DMS79 (cell line): Measurements from ENCODE around the gene CHD5.

ENCODE experiments used
- DNase-seq: peaks from one replicate; lab custom pipeline; 2025; lab: John Stamatoyannopoulos, UW

Gene CHD5

DNA sequence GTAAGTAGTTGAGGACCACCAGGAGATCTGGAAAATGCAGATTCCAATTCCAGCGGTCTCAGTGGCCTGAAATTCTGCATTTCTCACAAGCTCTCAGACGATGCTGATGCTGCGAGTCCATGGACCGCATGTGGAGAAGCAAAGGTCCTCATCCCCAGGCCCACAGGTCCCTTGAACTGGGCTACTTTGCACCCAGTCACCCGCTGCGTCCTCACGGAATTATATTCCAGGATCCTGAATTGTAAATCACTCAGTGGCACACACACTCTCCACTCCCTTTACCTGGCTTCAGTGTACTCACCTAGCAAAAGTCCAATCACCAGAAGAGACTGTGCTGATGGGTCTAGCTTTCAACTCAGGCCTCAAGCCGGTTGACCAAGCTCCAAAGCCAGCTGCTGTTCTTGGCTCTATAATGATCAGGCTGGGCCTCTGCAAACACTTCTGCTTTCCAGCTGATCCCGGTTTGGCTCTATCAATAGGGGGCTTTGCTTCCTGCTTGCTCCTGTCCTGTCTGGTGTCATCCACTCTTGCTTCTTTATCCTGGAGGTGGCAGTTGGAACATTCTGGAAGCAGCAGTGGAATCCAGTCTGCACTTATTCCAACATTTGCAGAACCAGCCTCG is 20.2 kb upstream of the CHD5 start:
- DNase-seq = no peak

DNA sequence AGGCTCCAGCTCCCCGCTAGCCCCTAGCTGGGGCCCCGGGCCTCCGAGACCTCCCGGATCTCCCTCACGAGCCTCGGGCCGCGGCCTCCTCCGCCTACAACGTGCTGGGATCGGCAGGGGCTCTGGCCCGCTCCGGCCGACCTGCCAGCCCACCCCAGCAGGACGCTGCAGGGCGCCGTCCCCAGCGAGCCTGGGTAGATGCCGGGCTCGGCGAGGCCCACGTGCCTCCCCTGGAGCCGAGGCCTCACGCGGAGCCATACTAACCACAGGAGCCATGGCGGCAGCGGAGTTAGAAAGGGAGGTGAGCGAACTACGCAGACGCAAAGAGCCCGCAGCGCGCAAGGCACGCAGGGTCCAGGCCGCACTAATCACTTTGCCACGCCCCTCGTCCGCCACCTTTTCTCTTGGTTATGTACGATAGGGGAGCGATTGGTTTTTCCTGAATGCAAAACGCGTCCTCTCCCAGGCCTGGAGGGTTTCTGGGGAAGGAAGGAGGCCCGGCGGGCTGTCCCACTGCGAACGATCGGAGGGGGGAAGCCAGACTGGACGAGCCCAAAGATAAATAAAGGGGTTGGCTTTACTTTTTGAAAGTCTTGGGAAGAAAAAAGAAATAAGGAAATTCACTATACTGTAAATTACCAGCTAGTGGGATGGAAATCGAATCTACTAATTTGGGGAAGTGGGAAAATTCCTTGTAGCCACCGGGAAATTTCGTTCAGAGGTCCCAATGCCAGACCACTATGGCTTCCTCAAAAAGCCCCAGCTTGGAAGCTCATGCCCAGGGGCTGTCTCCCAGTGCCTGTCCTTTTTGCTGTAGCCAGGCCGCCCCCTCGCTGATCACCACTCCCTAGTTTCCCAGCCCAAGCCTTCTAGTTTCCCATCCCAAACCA is 19.4 kb upstream of the CHD5 start, which contains the start of gene RPL22:
Gene RPL22 (minus strand): TSS at position 298 of the 890 bp plus-strand sequence. CDS start 22 bp downstream, at position 276.
- peak; percentile 99 for DNase-seq

GRCh38 chr1:6198646-6199297 is 18.7 kb upstream of the CHD5 start:
- DNase-seq = no peak

- DNase-seq = no peak
Measured at GRCh38 chr1:6197746-6198427, 17.8 kb upstream of the CHD5 start.

DNA sequence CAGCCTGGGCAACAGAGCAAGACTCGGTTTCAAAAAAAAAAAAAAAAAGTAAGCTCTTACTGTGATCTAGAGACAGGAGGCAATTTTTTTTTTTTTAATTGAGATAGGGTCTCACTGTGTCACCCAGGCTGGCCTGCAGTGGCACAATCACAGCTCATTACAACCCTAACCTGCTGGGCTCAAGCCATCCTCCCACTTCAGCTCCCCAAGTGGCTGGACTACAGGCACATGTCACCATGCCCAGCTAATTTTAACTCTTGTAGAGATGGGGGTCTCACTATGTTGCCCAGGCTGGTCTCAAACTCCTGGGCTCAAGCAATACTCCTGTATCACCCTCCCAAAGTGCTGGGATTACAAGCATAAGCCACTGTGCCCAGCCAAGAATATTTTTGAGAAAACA is 11.8 kb upstream of the CHD5 start:
- no peak for DNase-seq

GRCh38 chr1:6188466-6188865 is 8.3 kb upstream of the CHD5 start:
- DNase-seq = no peak

- DNase-seq = no peak
Measured at GRCh38 chr1:6185635-6186382, 5.7 kb upstream of the CHD5 start.

- DNase-seq = no peak
Measured at GRCh38 chr1:6185151-6185550, 5.0 kb upstream of the CHD5 start.

DNA sequence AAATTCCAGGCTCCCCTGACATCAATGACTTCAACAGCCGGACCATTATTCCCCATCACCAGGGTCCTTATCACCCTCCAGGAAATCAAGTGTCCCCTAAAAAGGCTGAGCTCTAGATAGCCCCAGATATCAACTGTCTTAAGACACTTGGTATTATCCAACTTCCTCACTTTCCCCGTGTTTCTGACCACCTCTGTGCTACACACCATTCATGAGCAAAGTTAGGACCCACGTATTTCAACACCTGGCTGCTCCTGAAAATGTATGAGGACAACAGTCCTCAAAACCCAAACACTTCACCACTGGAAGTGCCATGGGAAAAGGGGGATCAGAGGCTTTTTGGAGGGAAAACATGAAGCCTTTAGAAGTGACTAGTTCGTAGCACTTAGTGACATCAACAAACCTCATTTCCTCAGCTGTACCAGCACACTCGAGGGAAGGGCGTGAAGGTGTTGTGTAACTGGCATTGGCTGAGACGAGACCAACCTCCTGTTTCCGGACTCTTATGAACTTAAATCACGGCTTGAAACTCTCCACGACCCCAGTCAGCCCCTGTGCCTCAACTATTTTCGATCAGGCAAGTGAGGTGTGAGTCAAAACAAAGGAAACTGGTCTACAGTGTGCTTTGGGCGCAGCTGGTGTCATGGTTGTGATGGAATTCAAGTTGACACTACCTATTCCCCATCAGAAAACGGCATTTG is 4.1 kb upstream of the CHD5 start:
- no peak for DNase-seq

- peak; percentile 12 for DNase-seq
Measured at GRCh38 chr1:6183520-6183989, 3.4 kb upstream of the CHD5 start.

DNA sequence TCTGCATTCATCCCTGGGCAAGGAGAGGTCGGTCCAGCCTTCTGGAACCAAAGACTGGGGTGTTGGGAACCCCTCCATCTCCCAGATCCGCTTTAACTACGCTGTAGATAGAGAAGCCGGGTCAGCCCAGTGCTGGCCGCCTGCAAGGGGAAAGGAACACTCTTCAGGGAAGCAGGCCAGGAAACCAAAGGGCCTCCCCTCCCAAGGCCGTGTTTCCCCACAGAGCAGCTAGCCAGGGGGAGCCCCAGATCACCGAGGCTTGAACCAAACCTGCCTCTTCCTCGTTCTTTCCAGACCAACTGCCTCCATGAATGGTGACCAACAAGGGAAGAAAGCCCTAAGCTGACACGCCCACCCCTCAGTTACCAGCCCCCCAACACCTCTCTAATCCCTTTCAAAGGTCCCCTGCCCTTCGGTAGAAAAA is 1.2 kb upstream of the CHD5 start:
- DNase-seq = no peak

GRCh38 chr1:6180707-6181311 is 688 bp upstream of the CHD5 start:
- no peak for DNase-seq

GRCh38 chr1:6179564-6180175 is 451 bp downstream of the CHD5 start:
- no peak for DNase-seq

- DNase-seq = peak; percentile 30
Measured at GRCh38 chr1:6178751-6179563, 1.2 kb downstream of the CHD5 start.

GRCh38 chr1:6177681-6178380 is 2.3 kb downstream of the CHD5 start:
- no peak for DNase-seq

DNA sequence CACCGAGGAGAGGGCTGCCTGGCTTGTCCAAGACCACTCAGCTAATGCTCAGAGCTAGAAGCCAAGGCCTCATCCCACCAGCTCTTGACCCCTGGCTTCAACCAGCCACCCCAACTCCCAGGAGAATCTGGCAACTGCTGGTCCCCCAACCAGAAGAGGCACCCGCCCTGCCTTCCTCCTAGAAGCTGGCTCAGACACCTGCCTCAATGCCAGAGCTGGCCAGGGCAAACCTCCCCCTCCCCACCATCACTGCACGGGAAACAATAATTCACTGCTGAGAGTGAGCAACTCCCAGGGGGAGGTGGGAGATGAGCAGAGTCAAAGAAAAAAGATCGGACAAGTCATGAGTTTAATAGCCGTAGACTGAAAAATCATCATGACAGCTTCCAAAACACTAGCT is 3.3 kb downstream of the CHD5 start:
- DNase-seq = no peak

GRCh38 chr1:6175411-6175828 is 4.7 kb downstream of the CHD5 start:
- DNase-seq = no peak
